GM10847 (cell line): Measurements from ENCODE around the gene CCDC28A.

Source experiments
- POLR2A ChIP-seq: IDR thresholded peaks from 2 replicates; pipeline ENCODE4 v1.6.1; 2011; ENCODE audit not compliant: insufficient read length; ENCODE audit errors: extremely low read depth

Gene CCDC28A

GRCh38 chr6:138814179-138814834, 40.7 kb downstream of the CCDC28A start:
- no peak for TF ChIP-seq POLR2A

GRCh38 chr6:138815221-138815620, 41.7 kb downstream of the CCDC28A start:
- no peak for TF ChIP-seq POLR2A

- no peak for TF ChIP-seq POLR2A
Measured at GRCh38 chr6:138815797-138816528, 42.4 kb downstream of the CCDC28A start.

GRCh38 chr6:138817799-138818198, 44.2 kb downstream of the CCDC28A start:
- TF ChIP-seq POLR2A = no peak

GRCh38 chr6:138818496-138819194, 45.1 kb downstream of the CCDC28A start:
- TF ChIP-seq POLR2A = no peak

- no peak for TF ChIP-seq POLR2A
Measured at GRCh38 chr6:138821519-138821918, 48.0 kb downstream of the CCDC28A start.

- TF ChIP-seq POLR2A = no peak
Measured at GRCh38 chr6:138824482-138825144, 51.0 kb downstream of the CCDC28A start.

GRCh38 chr6:138830248-138830647, 56.7 kb downstream of the CCDC28A start:
- no peak for TF ChIP-seq POLR2A

- no peak for TF ChIP-seq POLR2A
Measured at GRCh38 chr6:138832182-138832581, 58.6 kb downstream of the CCDC28A start.

- TF ChIP-seq POLR2A = no peak
Measured at GRCh38 chr6:138833816-138834539, 60.4 kb downstream of the CCDC28A start.

GRCh38 chr6:138837246-138837645, 63.7 kb downstream of the CCDC28A start:
- TF ChIP-seq POLR2A = no peak
